Esophagus squamous epithelium (tissue), 5 donors: ENCODE data around the gene MSH3. TPM values are rescaled to one million over a fixed set of nuclear protein-coding genes. Genes with fewer than 3 reads are reported as not detected.

Source experiments
- DNase-seq: peaks from one replicate; lab custom pipeline; 2025; lab: John Stamatoyannopoulos, UW
- H3K27ac ChIP-seq, 4 donors: fragments of 200-600 bp; sonication (generic); one replicate each; pipeline ENCODE4 v1.5.1; 2016 to 2019; ENCODE audit warnings: mild to moderate bottlenecking in 1 of 4
- H3K27me3 ChIP-seq, 4 donors: fragments of 200-600 bp; sonication (generic); 1 replicate in 3 of 4; 2 replicates in 1 of 4; pipeline versions ENCODE4 v1.5.1 to v1.6.0; 2017 to 2021; ENCODE audit warnings: antibody characterized with exemption in 1 of 4
- H3K36me3 ChIP-seq, 3 donors: fragments of 200-600 bp; sonication (generic); one replicate each; pipeline ENCODE4 v1.5.1; 2016 to 2019
- H3K4me1 ChIP-seq, 3 donors: fragments of 200-600 bp; sonication (generic); one replicate each; pipeline ENCODE4 v1.5.1; 2017 to 2019
- H3K4me3 ChIP-seq, 4 donors: fragments of 200-600 bp; sonication (generic); 1 replicate in 3 of 4; 2 replicates in 1 of 4; pipeline ENCODE4 v1.5.1; 2016 to 2019; ENCODE audit warnings: mild to moderate bottlenecking in 2 of 4, moderate library complexity in 1 of 4
- H3K9me3 ChIP-seq, 3 donors: fragments of 200-600 bp; sonication (generic); one replicate each; pipeline ENCODE4 v1.5.1; 2016 to 2019
- POLR2A ChIP-seq, 4 donors: fragments of 450-650 bp; IDR thresholded peaks; one replicate each; pipeline ENCODE4 v1.6.1; 2017; ENCODE audit warnings: antibody characterized with exemption in 4 of 4, mild to moderate bottlenecking in 4 of 4, moderate library complexity in 3 of 4
- WGBS, 2 donors: methylation state at CpG; one replicate each; pipeline ENCODE4 v1.1.5; 2018; 5-methylcytosine and 5-hydroxymethylcytosine counted together
- intact Hi-C: fragments of 100-400 bp; cut with DNase I; formaldehyde crosslinking; loops from one replicate; pipeline ENCODE4 v1.15.0; 2022
- total RNA-seq, 4 donors: library from RNA; depleted of rRNA; stranded (reverse); fragments of >200 nt; gene quantifications; one replicate each; pipeline ENCODE4 v1.1.0, GENCODE V29; 2016
- TF ChIP-seq, protein P1 (sequence below), 6 experiments: fragments of 450-650 bp in 4 of 6; fragments of 200-600 bp in 2 of 6; sonication (generic) in 2 of 6; IDR thresholded peaks; one replicate each; pipeline ENCODE4 v1.5.1; 2016 to 2019; ENCODE audit warnings: antibody characterized with exemption in 6 of 6, mild to moderate bottlenecking in 4 of 6, moderate library complexity in 4 of 6
- donor health status: DM: yes; HTN: yes; CAD: no.

The MSH3 gene
- total RNA-seq, 4 donors from 2014 or later, result 6.6 to 12.5 (median 11.6) TPM

DNA sequence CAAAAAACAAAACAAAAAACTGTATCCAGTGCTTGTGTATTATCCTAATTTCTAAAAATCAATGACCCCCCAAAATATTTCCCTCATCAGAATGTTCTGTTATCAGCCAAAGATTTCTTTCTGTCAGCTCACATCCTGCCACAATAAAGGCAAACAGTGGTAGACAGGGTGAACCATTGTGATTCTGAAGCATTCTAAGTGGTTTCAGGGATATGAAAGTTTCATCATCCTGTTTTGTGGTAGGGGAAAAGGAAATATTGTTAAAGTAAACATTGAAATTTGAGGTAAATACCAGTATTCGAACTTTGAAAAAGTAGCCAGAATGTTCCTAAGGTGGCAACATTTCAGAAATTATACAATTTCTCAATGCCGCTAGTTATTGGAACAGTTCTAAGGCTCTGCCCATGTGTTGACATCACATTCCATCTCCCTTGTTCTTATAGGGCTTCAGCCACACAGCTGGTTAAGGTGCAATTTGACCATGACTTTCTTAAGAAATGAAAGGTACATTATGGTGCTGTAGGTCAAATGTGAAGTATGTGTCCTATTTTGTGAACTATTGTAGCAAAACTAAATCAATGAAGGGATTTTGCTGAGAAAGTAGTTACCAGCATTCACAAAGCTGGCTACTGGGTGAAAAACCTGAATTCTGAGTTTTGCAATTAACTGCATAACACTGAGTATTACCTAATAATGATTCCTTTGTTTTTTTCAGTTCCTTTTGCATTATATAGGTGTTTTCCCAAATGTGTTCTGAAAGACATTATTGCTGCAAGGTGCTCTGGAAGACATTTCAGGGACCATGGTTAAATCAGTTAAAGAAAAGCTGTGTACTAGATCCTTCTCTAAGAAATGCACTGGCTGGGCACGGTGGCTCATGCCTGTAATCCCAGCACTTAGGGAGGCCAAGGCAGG is 198.1 kb downstream of the MSH3 start:
- no peak overlapping the region for H3K4me3 ChIP-seq
- no peak overlapping the region for H3K27ac ChIP-seq
- TF ChIP-seq, protein P1, sequence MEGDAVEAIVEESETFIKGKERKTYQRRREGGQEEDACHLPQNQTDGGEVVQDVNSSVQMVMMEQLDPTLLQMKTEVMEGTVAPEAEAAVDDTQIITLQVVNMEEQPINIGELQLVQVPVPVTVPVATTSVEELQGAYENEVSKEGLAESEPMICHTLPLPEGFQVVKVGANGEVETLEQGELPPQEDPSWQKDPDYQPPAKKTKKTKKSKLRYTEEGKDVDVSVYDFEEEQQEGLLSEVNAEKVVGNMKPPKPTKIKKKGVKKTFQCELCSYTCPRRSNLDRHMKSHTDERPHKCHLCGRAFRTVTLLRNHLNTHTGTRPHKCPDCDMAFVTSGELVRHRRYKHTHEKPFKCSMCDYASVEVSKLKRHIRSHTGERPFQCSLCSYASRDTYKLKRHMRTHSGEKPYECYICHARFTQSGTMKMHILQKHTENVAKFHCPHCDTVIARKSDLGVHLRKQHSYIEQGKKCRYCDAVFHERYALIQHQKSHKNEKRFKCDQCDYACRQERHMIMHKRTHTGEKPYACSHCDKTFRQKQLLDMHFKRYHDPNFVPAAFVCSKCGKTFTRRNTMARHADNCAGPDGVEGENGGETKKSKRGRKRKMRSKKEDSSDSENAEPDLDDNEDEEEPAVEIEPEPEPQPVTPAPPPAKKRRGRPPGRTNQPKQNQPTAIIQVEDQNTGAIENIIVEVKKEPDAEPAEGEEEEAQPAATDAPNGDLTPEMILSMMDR (IDR thresholded peaks at IDR 0.05), result no peak
- no peak for TF ChIP-seq POLR2A (IDR thresholded peaks at IDR 0.05)
- H3K27me3 ChIP-seq, result no peaks in the 10 kb centered on the region
- peaks cover 0 to 22% (median 10%) of the 10 kb centered on the region in 3 donors for H3K9me3 ChIP-seq
- intact Hi-C loops, result no loop called here
- H3K36me3 ChIP-seq, result peaks cover 0 to 62% (median 5%) of the 10 kb centered on the region in 3 donors
- no peak for DNase-seq
- WGBS, 2 donors, result 77 to 88% methylated on average over 3 of the region's 3 CpGs
- H3K4me1 ChIP-seq, result no peaks in the 10 kb centered on the region

DNA sequence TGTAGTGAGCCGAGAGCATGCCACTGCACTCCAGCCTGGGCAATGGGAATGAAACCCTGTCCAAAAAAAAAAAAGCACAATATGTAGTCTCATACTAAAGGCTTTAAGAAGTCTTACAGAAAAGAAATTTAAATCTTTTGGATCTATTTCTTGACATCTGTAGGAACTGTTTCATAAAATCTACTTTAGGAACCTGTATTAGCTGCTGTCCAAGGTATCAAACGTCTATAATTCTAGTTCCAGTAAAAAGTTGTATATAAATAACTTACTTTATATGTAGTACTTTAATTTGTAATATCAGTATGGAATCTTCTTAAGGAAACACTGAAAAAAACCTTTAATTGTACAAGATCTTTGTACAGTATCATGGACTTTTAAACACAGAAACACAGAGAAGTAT is 199.0 kb downstream of the MSH3 start:
- Histone ChIP-seq H3K4me1 (no peaks in the 10 kb centered on the region), H3K27me3 (no peaks in the 10 kb centered on the region), H3K9me3 (peaks cover 0 to 22% (median 10%) of the 10 kb centered on the region in 3 donors), H3K27ac (no peak overlapping the region), H3K4me3 (no peak overlapping the region), H3K36me3 (peaks cover 0 to 56% (median 5%) of the 10 kb centered on the region in 3 donors)
- 82 to 91% methylated on average over 2 of the region's 2 CpGs for WGBS, 2 donors
- DNase-seq, result no peak
- TF ChIP-seq, protein P1 (IDR thresholded peaks at IDR 0.05), result no peak
- no peak for TF ChIP-seq POLR2A (IDR thresholded peaks at IDR 0.05)
- intact Hi-C loops, result no loop called here

DNA sequence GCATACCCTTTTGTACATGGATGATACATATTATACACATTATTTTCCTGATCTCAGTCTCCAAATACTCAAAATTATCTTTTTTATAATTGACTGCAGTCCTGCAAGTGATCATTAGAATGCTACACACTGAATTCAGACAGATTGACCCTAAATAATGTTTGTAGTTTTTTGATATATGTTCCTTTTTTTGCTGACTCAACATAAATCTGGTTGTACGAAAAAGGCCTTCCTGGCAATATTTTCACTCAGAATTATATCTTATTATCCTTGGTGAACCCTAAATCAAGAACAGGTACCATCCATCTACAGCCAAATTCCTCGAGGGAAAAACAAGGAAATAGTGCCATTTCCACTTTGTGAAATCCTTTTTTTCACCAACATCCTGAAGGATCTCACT is 200.1 kb downstream of the MSH3 start:
- H3K9me3 ChIP-seq, result peaks cover 0 to 10% (median 7%) of the 10 kb centered on the region in 3 donors
- no peaks in the 10 kb centered on the region for H3K4me1 ChIP-seq
- 84% methylated on average over 2 of the region's 2 CpGs for WGBS, 2 donors
- intact Hi-C loops, result no loop called here
- no peak overlapping the region for H3K27ac ChIP-seq
- no peak for DNase-seq
- no peaks in the 10 kb centered on the region for H3K27me3 ChIP-seq
- H3K4me3 ChIP-seq, result no peak overlapping the region
- peaks cover 0 to 44% (median 4%) of the 10 kb centered on the region in 3 donors for H3K36me3 ChIP-seq
- TF ChIP-seq POLR2A (IDR thresholded peaks at IDR 0.05), result no peak
- TF ChIP-seq, protein P1 (IDR thresholded peaks at IDR 0.05), result no peak

DNA sequence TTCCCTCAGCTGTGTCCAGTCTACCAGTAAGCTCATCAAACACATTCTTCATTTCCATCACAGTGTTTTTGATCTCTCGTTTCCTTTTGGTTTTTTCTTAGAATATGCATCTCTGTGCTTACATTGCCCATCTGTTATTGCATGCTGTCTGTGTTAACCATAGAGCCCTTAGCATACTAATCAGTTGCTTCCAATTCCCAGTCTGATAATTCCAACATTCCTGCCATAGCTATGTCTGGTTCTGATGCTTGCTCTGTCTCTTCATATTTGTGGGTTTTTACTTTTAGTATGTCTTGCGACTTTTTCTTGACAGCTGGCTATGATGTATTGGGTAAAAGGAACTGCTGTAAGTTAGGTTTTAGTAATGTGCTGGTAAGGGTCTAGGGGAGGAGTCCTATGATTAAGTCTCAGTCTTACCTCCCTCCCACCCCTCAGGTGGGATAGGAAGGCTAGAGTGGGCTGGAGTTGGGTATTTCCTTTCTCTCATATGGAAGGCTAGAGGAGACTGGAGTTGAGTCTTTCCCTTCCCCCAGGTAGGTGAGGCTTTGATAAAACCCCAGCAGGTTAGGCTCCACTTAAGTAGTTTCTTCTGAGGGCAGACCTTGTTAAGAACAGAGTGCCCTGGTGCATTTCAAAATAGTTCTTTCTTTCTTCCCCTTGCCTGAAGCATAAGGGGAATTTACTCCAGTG is 206.6 kb downstream of the MSH3 start:
- Histone ChIP-seq H3K27me3 (no peaks in the 10 kb centered on the region), H3K36me3 (peaks cover 0 to 35% (median 0%) of the 10 kb centered on the region in 3 donors), H3K27ac (no peak overlapping the region), H3K4me3 (no peak overlapping the region), H3K4me1 (no peaks in the 10 kb centered on the region), H3K9me3 (no peaks in the 10 kb centered on the region)
- WGBS, 2 donors, result 71 to 78% methylated on average over 2 of the region's 2 CpGs
- DNase-seq, result no peak
- no peak for TF ChIP-seq POLR2A (IDR thresholded peaks at IDR 0.05)
- intact Hi-C loops, result no loop called here

DNA sequence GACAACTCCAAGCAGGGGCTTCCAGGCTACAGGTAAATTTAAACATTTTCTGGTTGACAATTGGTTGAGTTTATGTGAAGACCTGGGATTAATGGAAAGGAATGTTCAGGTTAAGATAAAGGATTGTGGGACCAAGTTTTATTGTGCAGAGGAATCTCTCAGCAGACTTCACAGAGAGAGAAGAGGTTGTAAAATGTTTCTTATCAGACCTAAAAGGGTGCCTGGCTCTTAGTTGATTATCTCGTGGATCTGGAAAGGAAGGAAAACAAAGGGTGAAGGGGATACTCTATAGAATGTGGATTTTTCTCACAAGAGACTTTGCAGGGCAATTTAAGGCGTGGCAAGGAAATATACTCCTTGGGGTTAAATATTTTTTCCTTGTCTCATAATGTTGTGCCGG is 209.3 kb downstream of the MSH3 start:
- TF ChIP-seq, protein P1 (IDR thresholded peaks at IDR 0.05), result no peak
- no peak for TF ChIP-seq POLR2A (IDR thresholded peaks at IDR 0.05)
- no peak overlapping the region for H3K27ac ChIP-seq
- no peak overlapping the region for H3K4me3 ChIP-seq
- H3K9me3 ChIP-seq, result no peaks in the 10 kb centered on the region
- no peaks in the 10 kb centered on the region for H3K27me3 ChIP-seq
- 83 to 86% methylated on average over 3 of the region's 3 CpGs for WGBS, 2 donors
- H3K4me1 ChIP-seq, result no peaks in the 10 kb centered on the region
- no peak for DNase-seq
- peaks cover 0 to 38% (median 0%) of the 10 kb centered on the region in 3 donors for H3K36me3 ChIP-seq
- intact Hi-C loops, result no loop called here
